GM18870 (cell line): ENCODE measurements around the gene SMTNL2.
"Not testable (repeated sequence)": the region's sequence is repeated elsewhere in the genome, so short reads cannot be mapped to it uniquely, and the experiment has no call there.

Source experiments
- ATAC-seq: cut with Tn5 transposase; IDR thresholded peaks from one replicate; pipeline ENCODE4 v1.9.1; 2021; ENCODE audit warnings: moderate library complexity; ENCODE audit not compliant: unreplicated experiment

SMTNL2 gene

DNA sequence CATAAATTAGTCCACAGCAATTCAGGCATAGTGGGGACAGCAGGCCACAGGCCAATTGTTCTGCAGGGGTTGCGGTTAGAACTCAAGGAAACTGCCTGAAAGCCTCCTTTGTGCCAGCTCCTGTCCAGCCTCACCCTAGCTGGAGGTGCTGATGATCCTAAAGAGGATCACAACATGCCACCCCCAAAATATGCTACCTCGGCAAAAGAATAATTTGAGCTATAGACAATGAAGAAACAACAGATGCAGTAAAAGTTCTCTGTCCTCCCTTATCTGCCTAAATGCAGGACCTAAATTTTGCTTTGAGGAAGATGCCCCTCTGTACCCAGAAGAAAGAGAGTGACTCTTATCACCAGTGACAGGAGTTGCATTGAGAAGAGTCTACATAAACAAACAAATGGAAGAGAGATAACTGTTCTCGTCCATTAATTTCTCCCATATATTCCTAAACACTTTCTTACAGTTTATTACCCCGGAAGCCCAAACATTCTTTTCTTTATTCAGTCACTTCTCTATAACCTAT is 42.5 kb downstream of the SMTNL2 start:
- ATAC-seq: no peak

DNA sequence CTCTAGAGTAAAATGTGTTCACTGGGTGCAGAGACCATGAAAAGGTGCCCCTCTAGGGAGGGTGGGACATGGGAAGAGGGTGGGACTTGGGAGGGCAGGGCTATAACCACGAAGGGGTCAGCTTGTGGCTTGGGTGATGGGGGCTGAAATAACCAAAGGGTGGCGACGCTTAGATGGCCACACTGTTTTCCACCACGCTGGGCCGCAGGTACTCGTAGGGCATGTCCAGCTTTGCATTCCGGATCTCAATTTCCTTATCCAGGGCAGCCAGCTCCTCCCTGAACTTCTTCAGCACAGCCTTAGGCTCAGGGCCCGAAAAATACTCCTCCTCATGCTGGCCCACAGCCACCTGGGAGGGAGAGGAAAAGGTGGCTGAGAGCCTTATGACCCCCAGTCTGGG is 47.1 kb downstream of the SMTNL2 start:
- ATAC-seq: no peak

DNA sequence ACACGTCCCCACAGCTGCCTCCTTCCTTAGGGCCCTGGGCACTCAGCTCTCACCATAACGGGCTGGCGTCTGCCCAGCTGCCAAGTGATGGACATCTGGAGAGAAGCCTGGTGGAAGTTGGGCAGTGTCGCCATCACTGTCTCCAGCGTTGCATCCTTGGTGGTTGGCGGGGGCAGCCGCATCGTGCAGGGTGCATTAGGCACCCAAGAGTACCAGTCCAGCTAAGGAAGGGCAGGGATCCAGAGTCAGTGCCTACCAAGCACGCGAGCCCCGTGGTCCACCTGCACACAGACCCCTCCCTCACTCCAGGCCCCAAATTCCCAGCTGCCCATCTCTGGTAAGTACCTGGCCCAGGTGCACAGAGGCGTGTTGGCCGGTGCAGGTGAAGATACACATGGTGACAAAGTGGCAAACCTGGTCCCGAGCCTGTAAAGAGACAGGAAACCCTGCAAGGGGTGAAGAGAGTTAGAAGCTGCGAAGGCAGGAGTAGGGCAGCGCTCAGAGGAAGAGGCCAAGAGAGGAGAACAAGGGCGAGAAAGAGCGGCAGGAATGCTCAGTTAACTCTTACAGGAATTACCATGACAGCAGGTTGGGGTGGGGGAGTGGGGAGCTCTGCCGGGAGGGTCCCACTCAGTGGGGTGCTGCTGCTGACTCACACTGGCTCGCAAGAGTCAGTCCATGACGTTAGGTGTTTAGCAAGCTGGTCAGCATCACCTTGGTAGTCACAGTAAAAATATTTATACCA is 47.7 kb downstream of the SMTNL2 start:
- no peak for ATAC-seq

DNA sequence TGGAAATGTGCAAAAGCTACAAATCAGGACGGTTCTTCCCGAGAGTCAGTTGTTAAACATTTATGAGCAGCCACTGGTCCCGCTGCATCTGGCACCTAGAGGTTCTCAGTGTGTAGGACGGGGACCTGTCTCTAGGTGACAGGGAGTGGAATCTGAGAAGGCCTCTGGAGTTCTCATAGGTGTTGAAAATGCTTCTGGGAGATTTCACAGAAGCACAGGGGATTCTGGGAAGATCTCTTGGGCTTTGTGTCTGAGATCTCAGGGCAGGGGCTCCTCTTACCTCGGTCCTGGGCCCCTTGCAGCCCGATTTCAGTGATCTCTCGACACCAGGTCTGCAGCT is 48.2 kb downstream of the SMTNL2 start:
- no peak for ATAC-seq

DNA sequence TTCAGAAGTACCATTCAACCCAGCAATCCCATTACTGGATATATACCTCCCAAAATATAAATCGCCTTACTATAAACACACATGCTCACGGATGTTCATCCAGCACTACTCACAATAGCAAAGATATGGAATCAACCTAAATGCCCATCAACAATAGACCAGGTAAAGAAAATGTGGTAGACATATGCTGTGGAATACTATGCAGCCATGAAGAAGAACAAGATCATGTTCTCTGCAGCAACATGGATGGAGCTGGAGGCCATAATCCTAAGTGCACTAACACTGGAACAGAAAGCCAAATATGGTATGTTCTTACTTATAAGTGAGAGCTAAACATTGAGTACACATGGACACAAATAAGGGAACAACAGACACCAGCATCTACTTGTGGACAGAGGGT is 49.3 kb downstream of the SMTNL2 start:
- no peak for ATAC-seq

DNA sequence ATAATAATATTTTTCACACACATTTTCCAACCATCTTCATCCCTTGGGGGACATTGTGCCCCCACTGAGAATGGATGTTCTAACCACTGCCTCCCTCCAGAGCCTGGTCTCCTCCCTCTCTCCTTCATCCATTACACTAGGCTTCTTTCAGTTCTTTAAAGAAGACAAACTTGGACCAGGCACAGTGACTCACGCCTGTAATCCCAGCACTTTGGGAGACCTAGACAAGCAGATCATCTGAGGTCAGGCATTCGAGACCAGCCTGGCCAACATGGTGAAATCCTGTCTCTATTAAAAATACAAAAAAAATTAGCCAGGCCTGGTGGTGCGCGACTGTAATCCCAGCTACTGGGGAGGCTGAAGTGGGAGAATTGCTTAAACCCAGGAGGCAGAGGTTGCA is 50.6 kb downstream of the SMTNL2 start:
- ATAC-seq: no peak

DNA sequence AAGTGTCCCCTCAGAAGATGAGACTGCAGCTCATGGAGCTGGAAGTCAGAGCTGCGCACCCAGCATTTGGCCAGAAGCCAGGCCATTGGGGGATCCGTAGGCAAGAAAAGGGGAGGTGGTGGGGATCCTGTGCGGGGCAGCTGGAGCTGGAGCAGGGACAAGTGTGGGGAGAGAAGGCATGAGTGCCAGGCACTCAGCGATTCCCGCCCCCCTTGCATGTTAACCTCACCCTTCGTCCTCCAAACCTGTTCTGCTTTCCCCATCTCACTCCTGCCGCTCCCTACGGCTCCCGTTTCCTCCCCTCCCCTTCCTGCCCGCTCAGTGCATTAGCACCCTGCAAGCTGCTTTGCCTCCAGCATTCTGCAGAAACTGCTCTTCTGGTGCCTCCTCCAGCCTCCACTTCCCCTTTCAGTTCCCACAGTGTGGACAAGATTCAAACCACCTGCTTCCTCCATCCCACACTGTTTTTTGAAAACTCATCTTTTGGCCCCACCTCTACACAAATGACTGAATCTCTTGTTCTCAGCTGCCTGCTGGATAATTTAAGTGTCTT is 51.6 kb downstream of the SMTNL2 start:
- ATAC-seq: no peak

DNA sequence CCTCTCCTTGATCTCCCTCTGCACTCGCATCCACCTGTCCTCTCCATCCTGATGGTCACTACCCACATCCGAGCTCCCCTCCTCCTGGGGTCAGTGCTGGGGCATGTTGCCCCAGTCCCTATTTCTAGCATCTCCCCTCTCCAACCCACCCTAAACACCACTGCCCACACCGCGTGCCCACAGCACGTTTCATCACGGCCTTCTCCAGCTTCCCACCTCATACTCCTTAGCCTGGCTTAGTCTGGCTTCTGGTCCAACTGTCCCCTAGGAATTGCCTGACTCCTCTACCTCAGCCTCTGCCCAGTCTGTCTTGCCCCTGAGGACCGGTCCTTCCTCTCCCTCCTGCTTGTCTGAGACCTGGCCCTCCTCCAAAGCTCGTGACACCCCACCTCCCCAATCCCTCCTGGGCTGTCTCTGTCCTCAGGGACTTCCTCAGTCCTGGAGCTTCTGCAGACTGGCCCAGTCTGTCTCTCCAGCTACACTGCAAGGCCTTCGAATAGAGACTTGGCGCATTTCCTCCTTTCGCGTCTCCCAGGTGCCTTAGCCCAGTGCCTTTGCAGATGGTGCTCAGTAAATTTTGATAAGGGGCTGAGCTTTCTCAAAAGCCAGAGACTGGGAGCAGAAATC is 52.3 kb downstream of the SMTNL2 start:
- ATAC-seq: no peak

DNA sequence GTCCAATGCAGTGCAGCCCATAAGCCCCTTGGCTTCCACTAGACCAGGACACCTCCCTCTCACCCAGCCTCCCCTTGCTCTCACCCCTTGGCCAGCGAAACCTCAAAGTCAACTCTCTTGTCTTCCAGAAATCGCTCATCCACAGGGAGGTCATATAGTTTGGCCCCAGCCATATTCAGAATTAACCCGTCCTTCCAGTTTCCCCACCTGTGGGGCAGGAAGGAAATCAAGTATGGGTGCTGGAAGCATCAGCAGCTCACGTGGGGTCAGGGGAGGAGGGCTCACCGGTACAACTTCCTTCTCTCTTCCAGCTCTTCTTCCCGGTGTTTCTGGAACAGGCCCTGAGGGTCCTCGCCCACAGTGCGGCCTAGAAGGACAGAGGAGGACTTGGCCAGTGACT is 54.4 kb downstream of the SMTNL2 start:
- not testable (repeated sequence) for ATAC-seq

DNA sequence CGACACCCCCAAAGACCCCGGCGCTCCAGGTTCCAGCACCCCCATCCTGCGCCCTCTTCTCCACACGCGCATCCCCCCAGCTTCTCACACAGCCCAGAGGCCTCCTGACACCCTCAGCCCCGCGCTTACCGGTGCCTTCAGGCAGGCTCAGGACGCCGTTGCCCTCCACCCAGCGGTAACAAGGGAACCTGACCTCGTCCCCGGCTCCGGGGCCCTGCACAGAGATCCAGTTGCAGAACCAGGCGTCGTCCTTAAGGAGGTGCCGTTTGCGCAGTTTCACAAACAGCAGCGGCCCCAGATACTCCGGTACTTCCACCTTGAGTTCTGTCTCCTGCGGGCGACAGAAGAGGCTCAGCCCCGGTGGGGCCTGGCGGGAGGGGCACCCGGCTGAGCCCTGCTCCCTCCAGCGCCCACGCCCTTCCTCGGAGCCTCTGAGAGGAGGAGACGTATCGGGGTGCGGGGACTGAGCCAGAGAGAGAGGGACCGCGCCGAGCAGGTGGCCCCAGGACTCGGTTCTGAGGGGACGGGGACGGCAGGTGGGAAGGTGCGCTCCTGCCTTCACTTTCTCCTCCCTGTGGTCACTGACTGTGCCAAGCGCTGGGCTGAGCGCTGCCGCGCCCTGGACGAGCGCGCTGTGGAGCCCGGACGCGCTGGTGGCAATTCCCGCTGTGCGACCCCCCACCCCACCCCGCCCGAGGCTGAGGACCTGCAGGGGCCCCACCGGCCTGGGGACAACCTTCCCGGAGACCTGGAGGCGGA is 55.2 kb downstream of the SMTNL2 start:
- ATAC-seq: not testable (repeated sequence)

DNA sequence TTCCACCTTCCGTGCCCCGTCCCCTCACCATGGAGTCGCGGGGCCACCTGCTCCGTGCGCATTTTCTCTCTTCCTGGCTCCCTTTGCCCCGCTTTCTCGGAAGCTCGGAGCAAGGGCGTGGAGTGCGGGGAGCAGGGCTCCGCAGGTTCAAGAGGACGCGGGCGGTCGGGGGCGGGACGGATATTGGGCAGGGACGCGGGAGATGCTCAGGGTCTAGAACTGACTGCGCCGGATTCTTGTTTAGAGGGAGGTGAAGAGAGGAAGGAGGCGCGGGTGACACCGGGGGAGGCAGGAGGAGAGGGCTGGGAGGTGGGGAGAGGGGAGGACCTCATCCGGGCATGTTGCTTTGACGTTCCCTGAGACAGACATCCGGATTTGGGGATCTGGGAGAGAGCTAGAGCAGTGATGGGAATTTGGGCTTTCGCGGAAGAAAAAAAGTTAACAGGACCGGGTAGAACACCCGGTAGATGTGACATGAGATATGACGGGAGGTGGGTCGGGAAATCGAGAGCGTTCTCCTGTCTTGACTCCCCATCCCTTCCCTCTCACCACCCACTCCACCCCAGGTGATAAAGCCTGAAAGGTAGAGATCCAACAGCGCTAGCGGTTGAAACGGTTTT is 56.4 kb downstream of the SMTNL2 start:
- not testable (repeated sequence) for ATAC-seq

DNA sequence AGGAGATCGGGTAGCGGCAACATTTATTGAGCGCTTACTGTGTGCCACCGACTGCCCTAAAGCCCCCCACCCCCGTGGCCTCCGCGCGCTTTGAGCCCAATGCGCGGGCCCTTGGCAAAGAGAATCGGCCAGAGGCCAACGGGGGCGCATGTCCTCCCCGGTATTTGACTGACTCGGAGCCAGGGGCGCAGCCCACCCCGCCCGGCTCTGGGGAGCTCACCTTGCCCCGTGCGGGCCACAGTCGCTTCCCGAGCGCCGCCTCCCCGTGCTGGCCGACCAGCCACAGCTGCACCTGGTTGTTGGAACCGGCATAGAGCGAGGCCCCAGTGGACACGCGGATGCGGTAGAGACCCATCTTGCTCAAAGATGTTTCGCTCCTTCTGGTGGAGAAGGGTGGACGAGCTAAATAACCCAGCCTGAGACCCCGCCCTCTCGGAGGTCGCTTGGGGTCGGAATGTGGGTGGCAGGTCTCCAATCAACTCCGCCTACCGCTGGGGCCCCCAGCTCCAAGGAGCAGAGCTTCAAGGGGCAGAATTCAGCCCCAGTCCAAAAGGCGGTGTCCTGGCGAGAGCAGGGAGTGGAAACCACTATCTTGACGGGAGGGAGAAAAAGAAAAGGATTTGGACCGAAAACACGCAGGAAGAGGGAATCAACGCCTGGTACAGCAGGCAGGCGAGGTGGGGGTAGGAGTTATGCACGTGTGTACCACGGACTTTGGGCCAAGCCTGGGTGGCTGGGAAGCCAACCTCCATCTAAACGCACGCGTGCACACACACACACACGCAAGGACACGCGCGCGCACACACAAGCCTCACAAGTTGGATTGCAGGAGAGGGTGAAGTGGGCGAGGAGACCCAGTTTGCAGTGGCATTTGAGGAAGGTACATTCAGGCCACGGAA is 57.2 kb downstream of the SMTNL2 start, which contains the start of gene ALOX15:
Gene ALOX15 (minus strand): TSS at position 382 of the 899 bp plus-strand sequence. CDS start 27 bp downstream, at position 355.
- ATAC-seq: no peak

DNA sequence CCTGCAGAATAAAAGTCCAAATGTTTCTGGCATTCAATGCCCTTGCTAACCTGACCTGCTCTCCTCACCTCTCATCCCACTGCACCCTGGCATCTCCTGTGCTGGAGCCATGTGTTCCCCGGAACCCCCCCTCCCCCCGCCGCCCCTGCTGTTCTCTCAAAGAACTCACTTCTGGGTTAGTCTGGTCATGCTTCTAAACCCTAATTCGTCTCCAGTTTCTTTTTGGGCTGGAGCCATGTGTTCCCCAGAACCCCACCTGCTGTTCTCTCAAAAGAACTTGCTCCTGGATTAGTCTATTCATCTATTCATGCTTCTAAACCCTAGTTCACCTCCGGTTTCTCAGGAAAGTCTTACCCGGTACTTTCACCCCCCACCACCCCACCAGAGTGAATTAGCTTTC is 58.0 kb downstream of the SMTNL2 start:
- ATAC-seq: no peak

DNA sequence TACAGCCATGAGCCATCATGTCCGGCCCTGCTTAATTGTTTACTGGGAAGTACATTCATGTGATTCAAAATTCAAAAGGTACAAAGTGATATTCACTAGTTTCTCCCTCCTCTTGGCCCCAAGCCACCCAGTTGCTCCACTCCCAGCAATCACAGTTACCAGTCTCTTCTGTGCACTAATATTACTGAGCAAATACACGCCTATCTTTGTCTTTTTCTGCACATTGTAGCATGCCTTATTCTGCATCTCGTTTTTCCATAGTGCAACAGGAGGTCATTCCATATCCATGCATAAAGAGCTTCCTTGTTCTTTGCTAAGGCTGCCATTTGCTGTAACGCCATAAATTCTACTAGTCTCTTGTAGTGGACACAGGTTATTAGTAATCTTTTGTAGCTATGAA is 59.3 kb downstream of the SMTNL2 start:
- ATAC-seq: no peak

DNA sequence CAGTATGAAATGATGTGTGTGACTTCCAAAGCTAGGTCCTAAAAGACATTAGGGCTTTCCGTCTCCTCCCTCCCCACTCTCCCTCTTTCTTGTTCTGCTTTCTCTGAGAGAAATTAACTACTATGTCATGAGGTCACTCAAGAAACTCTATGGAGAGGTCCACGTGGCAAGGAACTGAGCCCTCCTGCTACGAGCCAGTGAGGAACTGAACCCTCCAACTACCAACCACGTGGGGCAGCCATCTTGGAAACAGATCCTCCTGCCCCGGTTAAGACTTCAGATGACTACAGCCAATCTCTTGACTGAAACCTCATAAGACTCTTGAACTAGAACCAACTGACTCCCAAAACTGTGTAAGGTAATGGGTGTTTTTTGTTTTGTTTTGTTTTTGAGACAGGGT is 61.3 kb downstream of the SMTNL2 start:
- no peak for ATAC-seq

DNA sequence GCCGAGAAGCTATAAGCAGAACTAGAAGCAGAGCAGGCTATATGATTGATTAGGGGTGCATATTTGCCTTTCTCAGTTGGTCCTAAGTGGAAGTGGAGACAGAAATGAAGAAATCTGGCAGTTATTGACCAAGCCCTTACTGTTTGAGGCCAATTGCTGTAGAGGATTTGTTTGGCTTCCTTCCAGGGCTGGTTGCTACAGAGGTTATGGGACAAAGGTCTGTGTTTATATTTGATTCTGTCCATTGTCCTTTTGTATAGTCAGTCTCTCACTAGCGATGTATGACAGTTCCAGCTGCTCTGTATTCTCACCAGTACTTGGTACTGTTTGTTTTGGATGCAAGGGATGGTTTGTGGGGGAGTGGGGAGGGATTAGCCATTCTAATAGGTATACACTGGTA is 64.4 kb downstream of the SMTNL2 start:
- ATAC-seq: no peak

DNA sequence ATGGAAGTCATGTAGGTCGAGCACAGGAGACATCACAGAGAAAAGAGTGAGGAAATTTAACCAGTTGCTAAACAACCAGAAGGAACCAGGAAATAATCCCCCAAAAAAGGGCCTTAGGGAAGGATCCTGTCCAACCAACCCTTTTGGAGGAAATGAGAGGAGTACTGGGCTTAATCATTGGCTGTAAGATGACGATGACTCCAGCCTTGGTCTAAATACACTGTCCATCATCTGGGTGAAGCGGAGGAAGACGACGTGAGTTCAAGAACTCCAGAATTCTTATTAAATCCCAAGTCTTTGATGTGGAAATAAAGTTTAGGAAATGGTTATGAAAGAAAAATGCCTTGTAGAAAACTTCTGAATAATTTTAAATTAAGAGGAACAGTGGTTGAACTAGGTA is 68.7 kb downstream of the SMTNL2 start:
- no peak for ATAC-seq

DNA sequence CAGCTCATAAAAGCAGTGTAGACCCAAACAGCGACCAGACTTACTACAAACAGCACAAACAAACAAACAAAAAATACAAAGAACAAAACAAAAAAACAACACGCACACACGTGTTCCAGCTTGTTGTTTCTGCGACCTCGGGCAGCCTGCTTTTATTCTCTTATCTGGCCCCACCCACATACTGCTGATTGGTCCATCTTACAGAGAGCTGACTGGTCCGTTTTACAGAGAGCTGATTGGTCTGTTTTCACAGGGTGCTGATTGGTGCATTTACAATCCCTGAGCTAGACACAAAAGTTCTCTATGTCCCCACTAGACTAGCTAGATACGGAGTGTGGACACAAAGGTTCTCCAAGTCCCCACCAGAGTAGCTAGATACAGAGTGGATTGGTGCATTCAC is 71.6 kb downstream of the SMTNL2 start:
- not testable (repeated sequence) for ATAC-seq

DNA sequence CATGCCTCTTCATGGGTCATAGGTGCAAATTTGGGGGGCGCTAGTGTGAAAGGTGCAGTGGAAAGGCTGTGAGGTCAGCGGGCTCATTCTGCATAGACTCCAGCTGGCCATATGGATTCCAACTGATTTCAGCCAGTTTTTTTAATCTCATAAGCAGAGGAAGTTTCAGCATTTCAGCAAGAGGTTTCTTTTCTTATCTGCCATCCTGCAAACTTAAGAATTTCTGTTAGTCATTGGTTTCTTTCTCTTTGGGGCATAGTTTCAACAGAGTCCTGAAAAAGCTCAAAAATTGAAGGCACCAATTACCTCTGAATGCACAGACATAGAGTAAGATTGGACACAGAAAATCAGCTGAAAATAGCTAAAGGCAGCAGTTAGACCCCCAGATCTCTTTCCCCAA is 73.3 kb downstream of the SMTNL2 start:
- ATAC-seq: no peak
